BLaER1 (cell line): ENCODE measurements around the gene SAMD11.

Experiments
- H3K27ac ChIP-seq: shearing (Covaris generic); formaldehyde crosslinking; 2 replicates; pipeline ENCODE4 v1.8.1; 2022
- H3K27me3 ChIP-seq: shearing (Covaris generic); formaldehyde crosslinking; 2 replicates; pipeline ENCODE4 v1.8.1; 2022
- H3K36me3 ChIP-seq: shearing (Covaris generic); formaldehyde crosslinking; 2 replicates; pipeline ENCODE4 v1.8.1; 2022
- H3K4me1 ChIP-seq: shearing (Covaris generic); formaldehyde crosslinking; 2 replicates; pipeline ENCODE4 v1.8.1; 2022
- H3K4me2 ChIP-seq: shearing (Covaris generic); formaldehyde crosslinking; 2 replicates; pipeline ENCODE4 v1.8.1; 2022
- H3K4me3 ChIP-seq: shearing (Covaris generic); formaldehyde crosslinking; 2 replicates; pipeline ENCODE4 v1.8.1; 2022
- H3K9ac ChIP-seq: shearing (Covaris generic); formaldehyde crosslinking; 2 replicates; pipeline ENCODE4 v1.8.1; 2022
- H3K9me3 ChIP-seq: shearing (Covaris generic); formaldehyde crosslinking; 2 replicates; pipeline ENCODE4 v1.8.1; 2022
- H4K20me1 ChIP-seq: shearing (Covaris generic); formaldehyde crosslinking; 2 replicates; pipeline ENCODE4 v1.8.1; 2022
- Cebpa-rat ChIP-seq: shearing (Covaris generic); IDR thresholded peaks from 2 replicates; pipeline ENCODE4 v1.8.1; 2022

SAMD11 gene

DNA sequence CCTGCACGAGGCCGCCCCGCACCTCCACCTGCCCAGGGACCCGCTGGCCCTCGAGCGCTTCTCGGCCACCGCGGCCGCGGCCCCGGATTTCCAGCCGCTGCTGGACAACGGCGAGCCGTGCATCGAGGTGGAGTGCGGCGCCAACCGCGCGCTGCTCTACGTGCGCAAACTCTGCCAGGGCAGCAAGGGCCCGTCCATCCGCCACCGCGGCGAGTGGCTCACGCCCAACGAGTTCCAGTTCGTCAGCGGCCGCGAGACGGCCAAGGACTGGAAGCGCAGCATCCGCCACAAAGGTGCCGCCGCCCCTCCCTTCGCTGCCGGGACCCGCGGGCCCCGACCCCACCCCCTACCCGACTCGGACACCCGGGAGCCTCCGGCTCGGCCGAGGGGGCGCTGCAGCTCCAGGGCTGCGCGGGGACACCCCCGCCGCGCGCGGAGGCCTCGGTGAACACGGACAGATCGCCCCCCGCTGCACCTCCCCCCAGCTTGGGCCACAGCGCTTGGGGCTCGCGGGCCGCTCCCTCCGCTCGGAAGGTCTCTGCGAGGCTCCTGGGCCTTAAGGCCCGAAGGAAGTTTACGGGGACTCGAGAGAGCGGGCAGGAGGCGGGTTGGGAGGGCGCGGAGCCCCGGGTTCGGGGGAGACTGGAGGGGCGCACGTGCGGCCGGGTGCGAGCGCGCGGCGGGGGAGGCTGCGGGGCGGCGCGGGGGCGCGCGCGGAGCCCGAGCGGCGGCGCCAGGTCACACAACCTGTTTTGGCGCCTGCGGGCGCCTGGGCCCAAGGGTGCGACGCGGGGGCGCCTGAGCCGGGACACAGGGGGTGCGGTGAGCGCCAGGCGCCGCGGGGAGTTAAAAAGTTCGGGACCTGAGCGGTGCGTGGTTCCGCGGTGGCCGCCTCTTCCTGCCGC is 1.2 kb downstream of the SAMD11 start:
- TF ChIP-seq Cebpa-rat: no peak
- H4K20me1 ChIP-seq: peaks cover 52% of the 10 kb centered on the region
- no peaks in the 10 kb centered on the region for H3K36me3 ChIP-seq
- H3K4me3 ChIP-seq: peak overlapping the region; percentile 77
- peak overlapping the region; percentile 70 for H3K9ac ChIP-seq
- H3K27me3 ChIP-seq: peaks cover 71% of the 10 kb centered on the region
- no peaks in the 10 kb centered on the region for H3K9me3 ChIP-seq
- peaks cover 80% of the 10 kb centered on the region for H3K4me1 ChIP-seq
- peak overlapping the region; percentile 59 for H3K27ac ChIP-seq
- H3K4me2 ChIP-seq: peak overlapping the region; percentile 100

DNA sequence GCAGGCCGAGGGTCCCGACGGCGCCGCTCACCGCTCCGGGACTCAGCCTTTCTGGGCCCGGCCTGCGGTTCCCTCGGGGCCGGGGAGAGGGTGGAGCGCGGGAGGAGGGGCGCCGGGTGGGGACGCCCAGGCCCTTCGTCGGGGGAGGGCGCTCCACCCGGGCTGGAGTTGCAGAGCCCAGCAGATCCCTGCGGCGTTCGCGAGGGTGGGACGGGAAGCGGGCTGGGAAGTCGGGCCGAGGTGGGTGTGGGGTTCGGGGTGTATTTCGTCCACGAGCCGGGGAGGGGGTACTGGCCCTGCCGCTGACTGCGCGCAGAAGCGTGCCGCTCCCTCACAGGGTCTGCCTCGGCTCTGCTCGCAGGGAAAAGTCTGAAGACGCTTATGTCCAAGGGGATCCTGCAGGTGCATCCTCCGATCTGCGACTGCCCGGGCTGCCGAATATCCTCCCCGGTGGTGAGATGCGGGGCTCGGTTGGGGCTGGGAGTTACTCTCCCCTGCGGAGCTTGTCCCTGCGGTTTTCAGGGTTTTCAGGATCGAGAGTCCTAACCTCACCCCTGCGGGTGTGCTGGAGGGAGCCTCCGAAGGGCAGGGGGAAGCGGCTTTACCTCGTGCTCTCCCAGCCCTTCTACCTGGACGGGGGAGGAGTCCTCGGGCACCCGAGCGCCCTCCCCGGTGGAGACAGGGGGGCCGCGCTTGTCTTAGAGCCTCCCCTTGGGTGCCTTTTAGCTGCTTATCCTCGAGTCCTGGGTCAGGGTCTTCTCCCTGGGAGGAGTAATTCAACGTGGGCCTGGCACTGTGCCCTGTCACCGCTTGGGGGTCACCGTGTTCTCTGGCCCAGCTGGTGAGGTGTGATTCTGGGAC is 2.1 kb downstream of the SAMD11 start:
- H3K4me1 ChIP-seq: peaks cover 80% of the 10 kb centered on the region
- H3K27me3 ChIP-seq: peaks cover 71% of the 10 kb centered on the region
- H3K9me3 ChIP-seq: no peaks in the 10 kb centered on the region
- H3K4me2 ChIP-seq: peak overlapping the region; percentile 100
- H3K27ac ChIP-seq: peak overlapping the region; percentile 59; the same call in 1 of the 2 replicates
- H4K20me1 ChIP-seq: peaks cover 52% of the 10 kb centered on the region
- peak overlapping the region; percentile 77 for H3K4me3 ChIP-seq
- H3K9ac ChIP-seq: peak overlapping the region; percentile 70; the same call in 1 of the 2 replicates
- TF ChIP-seq Cebpa-rat: no peak
- no peaks in the 10 kb centered on the region for H3K36me3 ChIP-seq

DNA sequence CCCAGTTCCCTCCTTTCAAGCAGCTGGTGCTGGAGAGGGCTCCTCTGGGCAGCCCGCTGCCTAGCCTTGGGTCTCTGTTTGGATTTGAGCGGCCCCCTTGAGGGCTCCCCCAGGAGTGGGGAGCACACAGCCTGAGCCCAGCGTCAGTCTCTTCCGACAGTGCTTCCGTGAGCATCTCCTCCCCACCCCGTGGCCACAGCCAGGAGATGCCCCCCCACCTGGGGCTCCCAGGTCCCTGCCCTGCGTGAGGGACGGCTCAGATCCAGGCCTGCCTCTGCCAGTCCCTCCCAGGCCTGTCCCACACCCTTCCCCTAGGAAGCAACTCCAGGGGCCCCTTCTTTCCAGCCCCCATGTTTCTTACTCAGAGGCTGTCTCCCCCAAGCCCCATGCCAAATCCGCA is 3.5 kb downstream of the SAMD11 start:
- Histone ChIP-seq H3K27me3 (peaks cover 62% of the 10 kb centered on the region), H4K20me1 (peaks cover 55% of the 10 kb centered on the region), H3K4me1 (peaks cover 80% of the 10 kb centered on the region), H3K9ac (no peak overlapping the region), H3K36me3 (no peaks in the 10 kb centered on the region), H3K4me2 (peak overlapping the region; percentile 100), H3K4me3 (no peak overlapping the region), H3K9me3 (no peaks in the 10 kb centered on the region), H3K27ac (no peak overlapping the region)
- no peak for TF ChIP-seq Cebpa-rat

DNA sequence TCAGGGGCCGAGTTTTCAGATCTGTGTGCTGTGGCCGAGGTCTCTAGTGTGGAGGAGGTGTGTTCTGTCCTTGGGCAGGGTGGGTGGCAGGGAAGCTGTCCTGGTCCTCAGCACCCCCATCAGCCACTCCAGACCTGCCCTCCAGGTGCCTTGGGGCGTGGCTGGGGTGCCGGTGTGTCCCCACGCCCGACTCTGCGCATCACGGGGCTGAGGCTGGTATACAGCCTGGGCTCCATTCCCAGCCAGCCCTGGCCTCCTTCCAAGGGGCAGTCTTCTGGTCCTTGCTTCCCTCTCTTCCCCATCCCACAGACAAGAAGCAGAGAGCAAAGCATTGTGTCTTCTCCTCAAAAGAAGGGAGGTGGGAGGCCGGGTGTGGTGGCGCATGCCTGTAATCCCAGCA is 4.0 kb downstream of the SAMD11 start:
- H3K36me3 ChIP-seq: no peaks in the 10 kb centered on the region
- H3K4me2 ChIP-seq: no peak overlapping the region
- no peak for TF ChIP-seq Cebpa-rat
- H3K9ac ChIP-seq: no peak overlapping the region
- H3K9me3 ChIP-seq: no peaks in the 10 kb centered on the region
- H3K27me3 ChIP-seq: peaks cover 60% of the 10 kb centered on the region
- H3K4me3 ChIP-seq: no peak overlapping the region
- H3K27ac ChIP-seq: no peak overlapping the region
- H3K4me1 ChIP-seq: peaks cover 80% of the 10 kb centered on the region
- peaks cover 55% of the 10 kb centered on the region for H4K20me1 ChIP-seq

DNA sequence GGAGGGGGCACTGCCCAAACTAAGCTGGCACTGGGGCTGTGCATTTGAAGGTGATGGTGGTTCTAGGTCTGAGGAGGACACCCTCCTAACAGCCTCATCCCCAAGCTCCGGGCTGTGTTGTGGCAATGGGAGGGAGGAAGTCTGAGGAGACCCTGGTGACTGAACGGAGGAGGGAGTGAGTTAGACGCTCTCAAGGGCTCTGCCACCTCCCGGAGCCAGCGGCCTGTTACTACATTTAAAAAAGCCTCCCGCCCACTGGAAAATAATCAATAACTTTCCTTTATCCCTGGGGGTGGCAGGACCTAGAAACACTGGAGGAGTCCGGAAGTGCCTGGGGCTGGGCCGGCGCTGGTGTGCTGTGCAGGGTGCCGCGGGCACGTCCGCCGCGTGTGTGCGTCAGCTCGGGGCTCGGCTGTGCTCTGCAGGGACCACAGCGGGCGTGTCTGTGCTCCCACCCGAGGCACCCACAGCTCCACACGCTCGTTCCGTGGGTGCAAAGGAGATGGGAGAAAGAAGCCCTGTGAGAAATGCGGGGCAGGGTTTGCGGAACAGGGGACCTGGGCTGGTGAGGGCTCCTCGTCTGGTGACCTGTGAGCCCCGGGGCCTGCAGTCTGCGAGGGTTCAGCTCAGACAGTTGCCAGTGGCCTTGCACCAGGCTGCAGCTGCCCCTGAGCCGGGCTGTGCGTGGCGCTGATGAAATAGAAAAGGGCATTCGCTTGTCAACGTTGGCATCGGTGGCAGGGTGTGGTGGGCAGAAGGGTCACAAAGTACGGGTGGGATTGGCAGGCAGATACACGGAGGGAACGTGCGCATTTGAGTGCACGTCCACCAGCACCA is 5.3 kb downstream of the SAMD11 start:
- peaks cover 56% of the 10 kb centered on the region for H4K20me1 ChIP-seq
- no peak overlapping the region for H3K4me3 ChIP-seq
- H3K4me2 ChIP-seq: peak overlapping the region; percentile 26; the same call in 1 of the 2 replicates
- H3K4me1 ChIP-seq: peaks cover 77% of the 10 kb centered on the region
- H3K27ac ChIP-seq: no peak overlapping the region
- H3K36me3 ChIP-seq: no peaks in the 10 kb centered on the region
- H3K9ac ChIP-seq: no peak overlapping the region
- no peak for TF ChIP-seq Cebpa-rat
- H3K27me3 ChIP-seq: peaks cover 58% of the 10 kb centered on the region
- no peaks in the 10 kb centered on the region for H3K9me3 ChIP-seq

DNA sequence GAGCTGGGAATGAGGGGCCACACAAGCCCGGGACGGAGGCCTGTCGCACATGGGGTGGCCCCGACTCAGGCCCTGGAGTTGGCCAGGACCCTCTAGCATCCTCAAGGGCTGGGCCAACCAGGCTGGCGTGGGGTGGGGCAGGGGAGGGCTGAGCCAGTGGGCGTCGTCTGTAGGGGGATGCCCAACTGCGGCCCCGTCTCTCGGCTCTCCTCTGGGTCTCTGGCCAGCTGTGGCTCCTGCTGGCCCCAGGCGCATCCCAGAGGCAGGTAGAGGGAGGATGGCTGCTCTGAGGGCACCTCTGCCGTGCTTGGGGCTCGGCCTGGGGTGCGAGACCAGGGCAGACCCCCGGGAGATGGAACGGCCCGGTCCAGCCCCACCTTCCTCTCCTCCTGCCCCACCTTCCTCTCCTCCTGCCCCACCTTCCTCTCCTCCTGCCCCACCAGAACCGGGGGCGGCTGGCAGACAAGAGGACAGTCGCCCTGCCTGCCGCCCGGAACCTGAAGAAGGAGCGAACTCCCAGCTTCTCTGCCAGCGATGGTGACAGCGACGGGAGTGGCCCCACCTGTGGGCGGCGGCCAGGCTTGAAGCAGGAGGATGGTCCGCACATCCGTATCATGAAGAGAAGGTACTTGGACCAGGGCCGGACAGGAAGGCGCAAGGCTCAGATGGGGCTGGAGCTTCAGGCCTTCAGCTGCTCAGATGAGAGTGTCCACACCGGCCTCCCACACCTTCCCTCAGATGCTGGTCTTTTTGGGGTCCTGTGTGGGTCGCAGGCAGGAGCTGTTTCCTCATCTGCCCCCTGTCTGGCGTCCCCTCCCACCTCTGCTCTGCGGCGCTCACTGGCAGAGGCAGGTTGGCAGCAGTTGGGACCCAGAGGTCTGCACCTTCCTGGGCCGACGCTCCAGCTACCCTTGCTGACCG is 6.2 kb downstream of the SAMD11 start:
- no peak for TF ChIP-seq Cebpa-rat
- H4K20me1 ChIP-seq: peaks cover 57% of the 10 kb centered on the region
- no peaks in the 10 kb centered on the region for H3K36me3 ChIP-seq
- H3K4me2 ChIP-seq: peak overlapping the region; percentile 86
- no peaks in the 10 kb centered on the region for H3K9me3 ChIP-seq
- peak overlapping the region; percentile 34; the same call in 1 of the 2 replicates for H3K9ac ChIP-seq
- peaks cover 52% of the 10 kb centered on the region for H3K27me3 ChIP-seq
- peaks cover 69% of the 10 kb centered on the region for H3K4me1 ChIP-seq
- H3K27ac ChIP-seq: no peak overlapping the region
- H3K4me3 ChIP-seq: no peak overlapping the region

DNA sequence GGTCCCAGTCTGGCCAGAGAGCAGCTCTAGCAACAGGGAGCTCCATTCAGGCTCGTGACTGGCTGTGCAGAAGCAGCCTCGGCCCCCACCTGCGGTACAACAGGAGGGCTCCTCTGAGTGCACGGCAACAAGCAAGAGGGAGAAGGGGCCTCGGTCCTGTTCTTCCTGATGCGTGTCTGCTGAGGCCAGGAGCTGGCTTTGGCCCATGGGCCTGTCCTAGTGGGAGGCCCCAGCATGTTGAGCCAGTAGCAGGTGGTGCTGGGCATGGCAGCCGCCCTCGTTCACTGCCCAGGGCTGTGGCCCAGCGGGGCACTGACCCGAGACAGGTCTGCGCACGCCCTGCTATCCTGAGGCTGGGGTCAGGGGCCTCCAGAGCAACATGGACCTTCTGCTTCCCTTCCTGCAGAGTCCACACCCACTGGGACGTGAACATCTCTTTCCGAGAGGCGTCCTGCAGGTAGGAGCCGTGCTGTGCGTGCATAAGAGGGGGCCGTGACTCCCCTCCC is 7.0 kb downstream of the SAMD11 start:
- peaks cover 52% of the 10 kb centered on the region for H3K27me3 ChIP-seq

More for the DNA sequence above, 7.0 kb downstream of the SAMD11 start:
- no peak for TF ChIP-seq Cebpa-rat
- H3K27ac ChIP-seq: no peak overlapping the region
- no peaks in the 10 kb centered on the region for H3K9me3 ChIP-seq
- H3K4me1 ChIP-seq: peaks cover 69% of the 10 kb centered on the region
- H3K36me3 ChIP-seq: no peaks in the 10 kb centered on the region
- no peak overlapping the region for H3K4me3 ChIP-seq
- H3K9ac ChIP-seq: peak overlapping the region; percentile 34; the same call in 1 of the 2 replicates
- H4K20me1 ChIP-seq: peaks cover 58% of the 10 kb centered on the region
- peak overlapping the region; percentile 86 for H3K4me2 ChIP-seq
